HCT116 (cell line): ENCODE measurements around the gene CYP27A1.

Experiments
- EZH2 ChIP-seq: fragments of 200-600 bp; sonication (generic); IDR thresholded peaks from 2 replicates; pipeline ENCODE4 v1.6.1; 2017; ENCODE audit warnings: antibody characterized with exemption, mixed run types
- EZH2phosphoT487 ChIP-seq: fragments of 200-600 bp; IDR thresholded peaks from 2 replicates; pipeline ENCODE4 v1.6.1; 2018; ENCODE audit warnings: antibody characterized with exemption, borderline replicate concordance
- POLR2A ChIP-seq: IDR thresholded peaks from 2 replicates; pipeline ENCODE4 v1.7.0; 2011; ENCODE audit warnings: borderline replicate concordance; ENCODE audit not compliant: insufficient read depth, insufficient read length; ENCODE audit errors: extremely low read depth
- ZNF274 ChIP-seq: fragments of 200-500 bp; sonication (Bioruptor generic); IDR thresholded peaks from 2 replicates; pipeline ENCODE4 v1.6.1; 2014; ENCODE audit warnings: mild to moderate bottlenecking, low read depth, low read length, inconsistent platforms
- TF ChIP-seq, protein P1 (sequence below), 3 experiments: fragments of 200-600 bp in 1 of 3; sonication (generic) in 1 of 3; IDR thresholded peaks in 2 of 3; conservative IDR thresholded peaks in 1 of 3; 2 replicates each; pipeline ENCODE4 v1.5.1; 2012 to 2017; ENCODE audit warnings: low read depth in 2 of 3, low read length in 2 of 3, antibody characterized with exemption in 1 of 3, borderline replicate concordance in 1 of 3, control low read depth in 1 of 3, mild to moderate bottlenecking in 1 of 3, mixed read lengths in 1 of 3, mixed run types in 1 of 3, moderate library complexity in 1 of 3; ENCODE audit not compliant: insufficient read depth in 1 of 3
- TF ChIP-seq, protein P2 (sequence below): IDR thresholded peaks from 2 replicates; pipeline ENCODE4 v1.6.1; 2012

GRCh38 chr2:218748741-218749441, 33.1 kb upstream of the CYP27A1 start:
- TF ChIP-seq ZNF274: no peak
- TF ChIP-seq, protein P1, sequence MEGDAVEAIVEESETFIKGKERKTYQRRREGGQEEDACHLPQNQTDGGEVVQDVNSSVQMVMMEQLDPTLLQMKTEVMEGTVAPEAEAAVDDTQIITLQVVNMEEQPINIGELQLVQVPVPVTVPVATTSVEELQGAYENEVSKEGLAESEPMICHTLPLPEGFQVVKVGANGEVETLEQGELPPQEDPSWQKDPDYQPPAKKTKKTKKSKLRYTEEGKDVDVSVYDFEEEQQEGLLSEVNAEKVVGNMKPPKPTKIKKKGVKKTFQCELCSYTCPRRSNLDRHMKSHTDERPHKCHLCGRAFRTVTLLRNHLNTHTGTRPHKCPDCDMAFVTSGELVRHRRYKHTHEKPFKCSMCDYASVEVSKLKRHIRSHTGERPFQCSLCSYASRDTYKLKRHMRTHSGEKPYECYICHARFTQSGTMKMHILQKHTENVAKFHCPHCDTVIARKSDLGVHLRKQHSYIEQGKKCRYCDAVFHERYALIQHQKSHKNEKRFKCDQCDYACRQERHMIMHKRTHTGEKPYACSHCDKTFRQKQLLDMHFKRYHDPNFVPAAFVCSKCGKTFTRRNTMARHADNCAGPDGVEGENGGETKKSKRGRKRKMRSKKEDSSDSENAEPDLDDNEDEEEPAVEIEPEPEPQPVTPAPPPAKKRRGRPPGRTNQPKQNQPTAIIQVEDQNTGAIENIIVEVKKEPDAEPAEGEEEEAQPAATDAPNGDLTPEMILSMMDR (IDR thresholded peaks at IDR 0.05 in 2 of 3, conservative IDR thresholded peaks at IDR 0.05 in 1 of 3; ENCODE audit: borderline replicate concordance in 1 of 3, insufficient read depth in 1 of 3, low read depth in 2 of 3, low read length in 2 of 3): no peak
- TF ChIP-seq, protein P2, sequence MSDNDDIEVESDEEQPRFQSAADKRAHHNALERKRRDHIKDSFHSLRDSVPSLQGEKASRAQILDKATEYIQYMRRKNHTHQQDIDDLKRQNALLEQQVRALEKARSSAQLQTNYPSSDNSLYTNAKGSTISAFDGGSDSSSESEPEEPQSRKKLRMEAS: no peak
- TF ChIP-seq EZH2phosphoT487: no peak
- no peak for TF ChIP-seq POLR2A
- TF ChIP-seq EZH2: no peak
